Subcutaneous abdominal adipose tissue (tissue), 5 donors: ENCODE data around the gene CYSLTR2.
A peak's percentile ranks its signal among the peaks of the same experiment; 100 is the strongest.

ENCODE experiments used
- H3K27ac ChIP-seq: one replicate; pipeline ENCODE4 v1.7.0; 2013; ENCODE audit warnings: low read depth, mild to moderate bottlenecking, inconsistent platforms, low read length, moderate library complexity
- H3K27me3 ChIP-seq, 5 donors: one replicate each; pipeline ENCODE4 v1.7.0; 2013; ENCODE audit warnings: low read length in 5 of 5, inconsistent platforms in 1 of 5; ENCODE audit not compliant: control insufficient read depth in 5 of 5, insufficient read depth in 4 of 5
- H3K36me3 ChIP-seq, 5 donors: one replicate each; pipeline ENCODE4 v1.7.0; 2013; ENCODE audit warnings: low read length in 5 of 5; ENCODE audit not compliant: control insufficient read depth in 5 of 5, insufficient read depth in 5 of 5
- H3K4me1 ChIP-seq, 5 donors: one replicate each; pipeline ENCODE4 v1.7.0; 2013; ENCODE audit warnings: low read length in 5 of 5, mild to moderate bottlenecking in 3 of 5, moderate library complexity in 1 of 5; ENCODE audit not compliant: control insufficient read depth in 5 of 5, insufficient read depth in 5 of 5
- H3K4me3 ChIP-seq, 5 donors: one replicate each; pipeline ENCODE4 v1.7.0; 2013; ENCODE audit warnings: low read length in 5 of 5, low read depth in 1 of 5
- H3K9ac ChIP-seq, 5 donors: one replicate each; pipeline ENCODE4 v1.7.0; 2013; ENCODE audit warnings: low read length in 5 of 5, mild to moderate bottlenecking in 4 of 5, moderate library complexity in 3 of 5
- H3K9me3 ChIP-seq, 5 donors: one replicate each; pipeline ENCODE4 v1.7.0; 2013; ENCODE audit warnings: low read length in 5 of 5; ENCODE audit not compliant: control insufficient read depth in 5 of 5
- donor health status: healthy.
- donor health status: healthy.
- donor health status: healthy.
- donor health status: healthy.
- donor health status: healthy.

Gene CYSLTR2, protein sequence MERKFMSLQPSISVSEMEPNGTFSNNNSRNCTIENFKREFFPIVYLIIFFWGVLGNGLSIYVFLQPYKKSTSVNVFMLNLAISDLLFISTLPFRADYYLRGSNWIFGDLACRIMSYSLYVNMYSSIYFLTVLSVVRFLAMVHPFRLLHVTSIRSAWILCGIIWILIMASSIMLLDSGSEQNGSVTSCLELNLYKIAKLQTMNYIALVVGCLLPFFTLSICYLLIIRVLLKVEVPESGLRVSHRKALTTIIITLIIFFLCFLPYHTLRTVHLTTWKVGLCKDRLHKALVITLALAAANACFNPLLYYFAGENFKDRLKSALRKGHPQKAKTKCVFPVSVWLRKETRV

DNA sequence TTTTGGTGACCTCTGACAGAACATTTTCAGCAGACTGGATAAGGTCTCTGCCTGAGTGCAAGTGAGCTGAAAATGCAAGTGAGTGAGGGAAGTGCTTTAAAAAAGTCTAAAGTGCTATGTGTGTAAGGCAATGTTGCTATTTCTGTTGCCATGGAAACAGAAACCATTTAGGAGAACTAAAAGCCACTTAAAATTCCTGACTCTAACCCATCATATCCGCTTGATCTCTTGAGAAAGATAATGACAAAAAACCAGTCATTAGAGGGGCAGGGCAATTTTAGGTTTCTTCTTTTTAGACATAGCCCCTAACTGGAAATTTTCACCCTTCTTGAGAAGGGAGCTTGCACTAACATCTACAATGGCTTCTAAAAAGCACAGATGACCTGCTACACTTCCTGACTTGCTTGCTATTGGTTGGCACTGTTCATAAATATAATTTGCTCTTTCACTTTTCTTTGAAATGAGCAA is at the start of gene CYSLTR2:
Gene CYSLTR2, plus strand, starts transcription at position 458 of the 468 bp plus-strand sequence. CDS start 52,889 bp downstream, outside the sequence.
- H3K9me3 ChIP-seq = no peaks in the 10 kb centered on the region
- peaks cover 3 to 34% (median 33%) of the 10 kb centered on the region in 5 donors for H3K4me1 ChIP-seq
- peak within 1 kb of the TSS; percentile 1 for H3K27ac ChIP-seq
- no peaks in the 10 kb centered on the region for H3K36me3 ChIP-seq
- no peaks in the 10 kb centered on the region for H3K27me3 ChIP-seq
- H3K4me3 ChIP-seq = peak within 1 kb of the TSS; percentile 17 to 54 (median 48)
- H3K9ac ChIP-seq = peak within 1 kb of the TSS in 1 of 5 donors; percentile 53

DNA sequence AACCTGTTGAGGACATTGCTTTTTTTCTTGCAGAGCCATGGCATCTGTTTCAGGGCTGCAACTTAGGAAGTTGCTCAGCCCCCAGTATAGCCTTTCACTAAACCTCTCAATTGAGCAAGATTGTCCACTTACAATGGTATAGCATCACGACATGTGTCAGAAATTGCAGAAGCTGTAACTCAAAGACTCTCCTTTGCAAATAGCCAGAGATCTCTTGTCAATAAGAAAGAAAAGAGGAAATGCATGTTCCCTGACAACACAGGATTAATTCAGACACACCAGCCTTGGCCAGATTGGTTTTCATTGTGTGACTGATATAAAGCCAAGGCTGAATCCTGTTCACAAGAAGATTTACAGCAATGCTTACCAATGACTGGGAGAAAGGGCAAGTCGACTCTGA is 38.7 kb upstream of the CYSLTR2 start:
- Histone ChIP-seq H3K36me3 (no peaks in the 10 kb centered on the region), H3K9ac (no peak overlapping the region), H3K27ac (no peak overlapping the region), H3K4me3 (no peak overlapping the region), H3K27me3 (no peaks in the 10 kb centered on the region), H3K9me3 (peaks cover 0 to 10% (median 4%) of the 10 kb centered on the region in 5 donors), H3K4me1 (peaks cover 0 to 9% (median 6%) of the 10 kb centered on the region in 5 donors)

DNA sequence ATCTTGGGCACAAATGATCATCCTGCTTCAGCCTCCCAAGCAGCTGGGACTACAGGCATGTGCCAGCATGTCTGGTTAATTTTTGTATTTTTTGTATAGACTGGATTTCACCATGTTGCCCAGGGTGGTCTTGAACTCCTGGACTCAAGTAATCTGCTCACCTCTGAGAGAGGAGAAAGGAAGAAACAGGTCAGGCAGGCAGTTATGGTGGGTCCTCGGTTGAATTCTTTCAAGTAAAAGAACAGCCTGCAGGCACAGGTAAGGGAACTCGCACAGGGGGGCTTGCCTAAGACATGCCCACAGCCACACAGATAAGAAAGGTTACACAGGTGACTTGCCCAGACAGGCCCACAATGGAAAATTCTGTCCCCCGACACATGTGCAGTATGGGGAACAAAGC is 34.8 kb upstream of the CYSLTR2 start:
- Histone ChIP-seq H3K36me3 (no peaks in the 10 kb centered on the region), H3K27ac (no peak overlapping the region), H3K9ac (no peak overlapping the region), H3K4me3 (no peak overlapping the region), H3K9me3 (peaks cover 0 to 23% (median 9%) of the 10 kb centered on the region in 5 donors), H3K4me1 (peaks cover 0 to 9% (median 6%) of the 10 kb centered on the region in 5 donors), H3K27me3 (no peaks in the 10 kb centered on the region)

DNA sequence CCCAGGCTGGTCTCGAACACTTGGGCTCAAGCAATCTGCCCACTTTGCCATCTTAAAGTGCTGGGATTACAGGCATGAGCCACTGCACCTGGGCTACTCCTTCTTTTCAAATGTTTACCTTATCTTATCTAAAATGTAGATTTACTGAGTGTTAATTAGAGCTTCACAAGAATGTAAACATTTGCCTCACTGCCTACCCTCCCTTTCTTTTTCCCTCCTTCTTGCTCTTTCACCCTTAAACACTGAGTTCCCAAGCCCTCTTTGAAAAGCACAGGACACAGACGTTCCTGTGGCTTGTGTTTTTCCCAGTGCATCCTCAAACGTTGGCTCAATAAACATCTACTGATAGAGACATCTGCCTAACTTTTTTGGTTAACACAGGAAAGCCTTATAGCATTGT is 32.7 kb upstream of the CYSLTR2 start:
- Histone ChIP-seq H3K9ac (no peak overlapping the region), H3K27me3 (no peaks in the 10 kb centered on the region), H3K9me3 (peaks cover 0 to 23% (median 9%) of the 10 kb centered on the region in 5 donors), H3K4me1 (peaks cover 0 to 19% (median 16%) of the 10 kb centered on the region in 5 donors), H3K36me3 (no peaks in the 10 kb centered on the region), H3K4me3 (no peak overlapping the region), H3K27ac (no peak overlapping the region)

DNA sequence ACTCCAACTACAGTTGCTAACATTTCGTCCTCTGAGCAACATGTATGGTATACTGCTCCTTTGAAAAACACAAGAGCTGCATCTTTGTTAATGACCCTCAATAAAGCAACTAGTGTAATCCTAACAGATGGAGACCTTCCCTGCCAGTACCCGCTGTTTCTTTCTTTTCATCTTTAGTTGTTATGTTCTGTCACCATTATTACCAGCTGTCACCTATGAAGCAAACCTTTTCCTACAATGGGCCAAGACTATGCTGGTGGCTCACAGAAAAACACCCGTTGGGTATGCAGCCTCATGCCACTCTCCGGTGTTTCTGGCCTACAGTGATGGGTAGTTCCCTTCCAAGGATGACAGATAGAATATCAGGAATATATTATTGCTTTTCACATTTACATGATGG is 29.7 kb upstream of the CYSLTR2 start:
- peaks cover 0 to 30% (median 24%) of the 10 kb centered on the region in 5 donors for H3K4me1 ChIP-seq
- H3K4me3 ChIP-seq = no peak overlapping the region
- H3K27ac ChIP-seq = no peak overlapping the region
- no peaks in the 10 kb centered on the region for H3K36me3 ChIP-seq
- H3K9ac ChIP-seq = no peak overlapping the region
- H3K9me3 ChIP-seq = peaks cover 0 to 17% (median 9%) of the 10 kb centered on the region in 5 donors
- H3K27me3 ChIP-seq = no peaks in the 10 kb centered on the region

DNA sequence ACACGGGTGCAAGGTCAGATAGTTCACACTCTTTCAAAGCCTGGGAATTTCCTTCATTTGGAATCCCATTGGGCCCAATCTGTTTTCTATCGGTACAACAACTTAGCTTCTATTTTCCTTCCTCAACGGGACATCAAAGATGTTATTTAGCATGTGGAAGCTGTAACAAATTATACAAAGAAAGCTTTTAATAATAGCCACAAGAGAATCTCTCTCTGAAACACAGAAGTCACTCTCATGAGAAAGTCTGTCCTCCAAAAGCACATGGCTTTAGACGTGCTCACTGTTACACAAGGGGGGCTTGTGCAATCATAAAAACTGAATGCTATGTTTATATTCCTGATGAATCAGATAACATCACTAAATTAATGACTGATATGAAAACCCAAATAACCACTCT is 28.9 kb upstream of the CYSLTR2 start:
- H3K4me1 ChIP-seq = peaks cover 0 to 30% (median 24%) of the 10 kb centered on the region in 5 donors
- no peak overlapping the region for H3K4me3 ChIP-seq
- H3K36me3 ChIP-seq = no peaks in the 10 kb centered on the region
- H3K9me3 ChIP-seq = peaks cover 0 to 12% (median 7%) of the 10 kb centered on the region in 5 donors
- no peaks in the 10 kb centered on the region for H3K27me3 ChIP-seq
- no peak overlapping the region for H3K9ac ChIP-seq
- peak overlapping the region; percentile 67 for H3K27ac ChIP-seq

DNA sequence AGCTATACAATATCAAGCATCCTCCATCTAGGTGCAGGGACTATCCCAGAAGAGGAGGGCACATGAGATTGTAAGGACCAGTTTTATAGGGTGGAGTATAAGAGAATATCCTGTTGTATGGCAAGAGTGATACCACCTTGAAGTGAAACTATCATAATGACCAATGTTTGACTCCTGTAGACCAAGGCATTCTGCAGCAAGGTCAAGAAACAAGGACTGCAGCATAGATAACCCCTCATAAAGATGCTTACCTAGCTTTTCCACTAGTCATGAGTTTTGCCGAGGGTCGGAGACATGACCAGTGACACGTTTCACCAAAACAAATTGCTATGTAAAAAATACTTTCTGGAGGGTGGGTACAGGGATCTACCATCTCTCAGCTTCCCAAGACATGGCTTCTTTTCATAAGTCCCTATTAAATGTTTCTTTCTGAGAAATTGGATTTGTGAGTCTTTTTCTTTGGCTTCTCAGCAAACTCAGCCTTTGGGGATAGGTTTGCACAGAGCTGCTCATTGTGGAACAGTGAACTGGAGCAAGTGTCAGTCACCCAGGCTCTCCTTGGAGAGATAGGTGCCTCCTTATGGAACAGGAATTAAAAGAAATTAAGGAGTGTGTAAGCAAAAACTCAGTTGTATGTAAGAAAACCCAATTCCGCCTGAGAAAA is 28.2 kb upstream of the CYSLTR2 start:
- Histone ChIP-seq H3K27ac (peak overlapping the region; percentile 67), H3K9ac (no peak overlapping the region), H3K4me1 (peaks cover 0 to 30% (median 26%) of the 10 kb centered on the region in 5 donors), H3K36me3 (no peaks in the 10 kb centered on the region), H3K27me3 (no peaks in the 10 kb centered on the region), H3K4me3 (peak overlapping the region in 2 of 5 donors; percentile 0 to 41), H3K9me3 (peaks cover 0 to 12% (median 7%) of the 10 kb centered on the region in 5 donors)

DNA sequence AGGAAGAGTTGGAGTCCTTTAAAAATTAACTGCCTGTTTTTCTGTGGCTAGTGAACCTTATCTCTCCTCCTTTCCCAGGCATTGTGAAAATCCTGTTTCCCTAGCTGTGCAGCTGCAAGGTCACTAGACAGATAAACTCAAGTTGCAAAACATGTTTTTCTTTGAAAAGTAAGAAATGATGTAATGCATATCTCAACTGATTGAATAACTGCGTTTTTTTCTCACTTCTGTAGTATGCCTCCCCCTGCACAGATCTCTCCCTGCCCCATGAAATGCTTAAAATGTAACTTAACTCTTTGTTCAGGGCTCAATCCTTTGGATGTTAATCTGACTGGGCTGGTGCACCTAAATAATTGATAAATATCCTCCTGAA is 27.7 kb upstream of the CYSLTR2 start:
- Histone ChIP-seq H3K9me3 (peaks cover 0 to 9% (median 7%) of the 10 kb centered on the region in 5 donors), H3K27me3 (no peaks in the 10 kb centered on the region)

DNA sequence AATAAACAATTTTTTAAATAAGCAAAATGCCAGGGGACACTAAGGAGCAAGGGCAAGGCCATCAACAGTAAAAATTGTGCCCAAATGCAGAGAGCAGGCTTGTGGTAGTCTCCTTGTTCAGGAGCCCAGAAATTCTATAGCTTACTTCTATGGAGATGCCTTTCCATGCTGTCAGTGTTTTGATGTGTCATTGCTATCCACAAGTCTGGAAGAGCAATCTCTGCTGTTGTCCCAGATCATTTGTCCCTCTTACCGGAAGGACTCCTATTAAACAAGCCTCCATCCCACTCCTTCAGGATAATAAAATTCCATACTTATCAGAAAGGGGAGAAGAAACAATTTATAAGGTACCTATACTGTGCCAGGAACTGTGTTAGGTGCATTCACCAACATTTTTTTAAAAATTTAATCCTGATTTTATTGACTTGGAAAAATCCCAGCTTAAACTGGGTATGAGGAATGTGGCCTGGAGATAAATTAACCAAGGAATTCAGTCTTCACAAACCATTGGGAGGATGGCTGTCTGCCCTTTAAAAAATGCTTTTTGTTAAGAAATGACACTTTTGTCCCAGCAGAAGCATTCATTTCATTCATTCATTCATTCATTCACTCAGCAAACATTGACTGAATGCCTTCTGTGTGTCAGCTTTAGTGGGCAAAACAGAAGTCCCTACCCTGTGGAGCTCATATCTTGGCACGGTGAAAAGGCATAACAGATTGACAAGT is 26.8 kb upstream of the CYSLTR2 start:
- no peak overlapping the region for H3K9ac ChIP-seq
- H3K27me3 ChIP-seq = no peaks in the 10 kb centered on the region
- H3K4me1 ChIP-seq = peaks cover 0 to 41% (median 38%) of the 10 kb centered on the region in 5 donors
- H3K36me3 ChIP-seq = no peaks in the 10 kb centered on the region
- peak overlapping the region in 1 of 5 donors; percentile 1 for H3K4me3 ChIP-seq
- H3K27ac ChIP-seq = peak overlapping the region; percentile 67
- peaks cover 0 to 8% (median 0%) of the 10 kb centered on the region in 5 donors for H3K9me3 ChIP-seq

More for the DNA sequence above, 27.7 kb upstream of the CYSLTR2 start:
- H3K27ac ChIP-seq = peak overlapping the region; percentile 67
- H3K9ac ChIP-seq = no peak overlapping the region
- no peak overlapping the region for H3K4me3 ChIP-seq
- peaks cover 0 to 33% (median 30%) of the 10 kb centered on the region in 5 donors for H3K4me1 ChIP-seq
- H3K36me3 ChIP-seq = no peaks in the 10 kb centered on the region
